OCI-LY3 (cell line): ENCODE results near the gene ABHD16A.
A peak's percentile ranks its signal among the peaks of the same experiment; 100 is the strongest.

Experiments used
- H2AFZ ChIP-seq: fragments of 200-600, 300-600 bp; shearing (Covaris generic); 2 replicates; pipeline ENCODE4 v1.6.0; 2014; ENCODE audit warnings: antibody characterized with exemption, low read depth, low read length
- H3K27ac ChIP-seq: fragments of 200-600, 300-600 bp; sonication (generic); 2 replicates; pipeline ENCODE4 v1.5.1; 2014; ENCODE audit warnings: mild to moderate bottlenecking, low read length, moderate library complexity, mixed read lengths
- H3K27me3 ChIP-seq: fragments of 200-600, 300-600 bp; sonication (generic); 2 replicates; pipeline ENCODE4 v1.6.1; 2014; ENCODE audit warnings: low read depth, low read length, mixed read lengths
- H3K36me3 ChIP-seq: fragments of 200-600, 300-600 bp; sonication (generic); replicated peaks from 2 replicates; pipeline ENCODE3; 2014; ENCODE audit warnings: low read depth, low read length, mixed read lengths
- H3K4me1 ChIP-seq: fragments of 300-600, 200-600 bp; sonication (generic); 2 replicates; pipeline ENCODE4 v1.6.1; 2014; ENCODE audit warnings: low read length, mixed read lengths
- H3K4me2 ChIP-seq: fragments of 200-600, 300-600 bp; sonication (generic); 2 replicates; pipeline ENCODE4 v1.6.1; 2014; ENCODE audit warnings: low read length, mixed read lengths
- H3K4me3 ChIP-seq: fragments of 300-600, 200-600 bp; sonication (generic); 2 replicates; pipeline ENCODE4 v1.5.1; 2014; ENCODE audit warnings: antibody characterized with exemption, mild to moderate bottlenecking, low read length, moderate library complexity
- H3K79me2 ChIP-seq: fragments of 300-600, 200-600 bp; shearing (Covaris generic); 2 replicates; pipeline ENCODE4 v1.6.1; 2014; ENCODE audit warnings: mild to moderate bottlenecking, low read length, mixed read lengths
- H3K9ac ChIP-seq: fragments of 300-600, 200-600 bp; shearing (Covaris generic); 2 replicates; pipeline ENCODE4 v1.6.0; 2014; ENCODE audit warnings: mild to moderate bottlenecking, low read length, moderate library complexity
- H3K9me3 ChIP-seq: fragments of 200-600, 300-600 bp; shearing (Covaris generic); 2 replicates; pipeline ENCODE4 v1.6.1; 2014; ENCODE audit warnings: low read length, mixed read lengths; ENCODE audit not compliant: insufficient read depth
- H4K20me1 ChIP-seq: fragments of 200-600, 300-600 bp; sonication (generic); 2 replicates; pipeline ENCODE4 v1.6.1; 2016; ENCODE audit warnings: low read length, mixed read lengths; ENCODE audit not compliant: insufficient read depth
- EZH2phosphoT487 ChIP-seq: fragments of 200-600 bp; shearing (Covaris generic); IDR thresholded peaks from 2 replicates; pipeline ENCODE4 v1.6.1; 2018; ENCODE audit warnings: antibody characterized with exemption, mixed run types, low read depth
- TF ChIP-seq, protein P1 (sequence below): fragments of 200-600, 300-600 bp; sonication (generic); IDR thresholded peaks from 2 replicates; pipeline ENCODE4 v1.5.1; 2014; ENCODE audit warnings: antibody characterized with exemption, low read length, low read depth

Gene ABHD16A

GRCh38 chr6:31718265-31718664 lies 15.1 kb upstream of the ABHD16A start:
- Histone ChIP-seq H3K9ac (no peak overlapping the region), H3K4me3 (no peak overlapping the region), H3K27ac (no peak overlapping the region), H3K79me2 (no peaks in the 10 kb centered on the region), H4K20me1 (no peaks in the 10 kb centered on the region), H3K36me3 (no peaks in the 10 kb centered on the region), H3K4me2 (no peak overlapping the region), H3K9me3 (no peaks in the 10 kb centered on the region), H3K4me1 (no peaks in the 10 kb centered on the region), H2AFZ (no peak overlapping the region), H3K27me3 (no peaks in the 10 kb centered on the region)
- TF ChIP-seq, protein P1, sequence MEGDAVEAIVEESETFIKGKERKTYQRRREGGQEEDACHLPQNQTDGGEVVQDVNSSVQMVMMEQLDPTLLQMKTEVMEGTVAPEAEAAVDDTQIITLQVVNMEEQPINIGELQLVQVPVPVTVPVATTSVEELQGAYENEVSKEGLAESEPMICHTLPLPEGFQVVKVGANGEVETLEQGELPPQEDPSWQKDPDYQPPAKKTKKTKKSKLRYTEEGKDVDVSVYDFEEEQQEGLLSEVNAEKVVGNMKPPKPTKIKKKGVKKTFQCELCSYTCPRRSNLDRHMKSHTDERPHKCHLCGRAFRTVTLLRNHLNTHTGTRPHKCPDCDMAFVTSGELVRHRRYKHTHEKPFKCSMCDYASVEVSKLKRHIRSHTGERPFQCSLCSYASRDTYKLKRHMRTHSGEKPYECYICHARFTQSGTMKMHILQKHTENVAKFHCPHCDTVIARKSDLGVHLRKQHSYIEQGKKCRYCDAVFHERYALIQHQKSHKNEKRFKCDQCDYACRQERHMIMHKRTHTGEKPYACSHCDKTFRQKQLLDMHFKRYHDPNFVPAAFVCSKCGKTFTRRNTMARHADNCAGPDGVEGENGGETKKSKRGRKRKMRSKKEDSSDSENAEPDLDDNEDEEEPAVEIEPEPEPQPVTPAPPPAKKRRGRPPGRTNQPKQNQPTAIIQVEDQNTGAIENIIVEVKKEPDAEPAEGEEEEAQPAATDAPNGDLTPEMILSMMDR, result no peak
- TF ChIP-seq EZH2phosphoT487, result no peak

- no peaks in the 10 kb centered on the region for H3K27me3 ChIP-seq
- H4K20me1 ChIP-seq, result no peaks in the 10 kb centered on the region
- no peak overlapping the region for H3K9ac ChIP-seq
- H3K9me3 ChIP-seq, result no peaks in the 10 kb centered on the region
- no peak overlapping the region for H3K27ac ChIP-seq
- H3K36me3 ChIP-seq, result no peaks in the 10 kb centered on the region
- no peak for TF ChIP-seq EZH2phosphoT487
- TF ChIP-seq, protein P1, result peak; percentile 9; the same call in 1 of the 2 replicates
- H3K4me3 ChIP-seq, result no peak overlapping the region
- H3K4me2 ChIP-seq, result no peak overlapping the region
- no peaks in the 10 kb centered on the region for H3K79me2 ChIP-seq
- H3K4me1 ChIP-seq, result no peaks in the 10 kb centered on the region
- H2AFZ ChIP-seq, result no peak overlapping the region
These were observed 14.5 kb upstream of the ABHD16A start for GRCh38 chr6:31717499-31718222.

- Histone ChIP-seq H3K4me2 (no peak within 1 kb of the TSS), H3K4me3 (no peak within 1 kb of the TSS), H3K4me1 (peaks cover 4% of the 10 kb centered on the region), H2AFZ (no peak within 1 kb of the TSS), H3K9ac (no peak within 1 kb of the TSS), H3K27me3 (no peaks in the 10 kb centered on the region), H3K9me3 (no peaks in the 10 kb centered on the region), H4K20me1 (no peaks in the 10 kb centered on the region), H3K27ac (no peak within 1 kb of the TSS), H3K79me2 (no peaks in the 10 kb centered on the region), H3K36me3 (no peaks in the 10 kb centered on the region)
- no peak for TF ChIP-seq EZH2phosphoT487
- TF ChIP-seq, protein P1, result no peak
These were observed 12.2 kb upstream of the ABHD16A start, which contains the start of gene LY6G6D for GRCh38 chr6:31715022-31715958. TSS of gene LY6G6D (plus strand) at chr6:31715348. CDS start at chr6:31715356, 8 bp downstream.

DNA sequence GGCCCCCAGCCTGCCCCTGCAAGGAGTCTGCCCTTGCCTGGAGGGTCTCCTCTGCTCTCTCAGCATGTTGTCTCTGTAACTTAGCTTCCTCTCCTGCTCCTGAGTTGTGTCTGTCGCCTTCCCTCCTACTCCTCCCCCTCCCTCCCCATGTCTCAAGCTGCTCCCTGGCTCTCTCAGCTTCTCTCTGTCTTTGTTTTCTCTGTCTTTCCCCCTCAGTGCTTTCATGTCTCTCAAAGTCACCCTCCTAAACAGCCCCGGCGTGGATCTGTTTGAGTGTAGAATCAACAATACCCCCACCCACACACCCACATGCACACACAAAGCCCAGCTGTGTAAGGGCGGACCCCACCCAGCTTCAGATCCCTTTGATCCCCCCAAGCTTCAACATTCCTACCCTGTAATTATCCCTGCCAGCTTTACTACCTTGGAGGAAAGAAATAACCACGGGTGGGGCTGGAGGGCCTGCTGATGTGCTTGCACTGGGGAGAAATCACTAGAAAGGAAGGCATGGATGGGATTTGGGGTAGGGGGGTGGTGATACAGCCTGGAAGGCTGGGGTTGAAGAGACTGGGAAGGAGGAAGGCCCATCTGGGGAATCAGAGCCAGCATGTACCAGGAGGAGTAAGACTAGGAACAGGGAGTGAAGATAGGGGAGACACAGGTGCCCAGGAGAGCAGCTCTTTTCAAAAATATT lies 11.0 kb upstream of the ABHD16A start:
- no peak for TF ChIP-seq EZH2phosphoT487
- TF ChIP-seq, protein P1, result no peak
- Histone ChIP-seq H3K27me3 (no peaks in the 10 kb centered on the region), H3K4me1 (peaks cover 6% of the 10 kb centered on the region), H2AFZ (no peak overlapping the region), H3K4me2 (no peak overlapping the region), H3K79me2 (no peaks in the 10 kb centered on the region), H3K36me3 (no peaks in the 10 kb centered on the region), H3K4me3 (no peak overlapping the region), H3K9ac (no peak overlapping the region), H3K9me3 (no peaks in the 10 kb centered on the region), H3K27ac (no peak overlapping the region), H4K20me1 (no peaks in the 10 kb centered on the region)
